Measurements from ENCODE around the gene PCBP1.
"Not testable (repeated sequence)": the region's sequence is repeated elsewhere in the genome, so short reads cannot be mapped to it uniquely, and the experiment has no call there.

The PCBP1 gene

GRCh38 chr2:70132244-70133126 is 45.2 kb downstream of the PCBP1 start:
- DNase-seq (no peak), ATAC-seq (replicated peaks) (peak; percentile 42)
- Mint-ChIP-seq H3K36me3 (ENCODE audit: insufficient read depth) (peaks cover 32% of the 10 kb centered on the region), H3K9me3 (no peaks in the 10 kb centered on the region), H3K27me3 (no peaks in the 10 kb centered on the region), H3K27ac (peak overlapping the region; percentile 95 to 98), H3K4me1 (ENCODE audit: low read depth in 2 of 2) (peaks cover 51 to 61% of the 10 kb centered on the region in 2 donors), H3K4me3 (peak overlapping the region; percentile 77 to 82)

DNA sequence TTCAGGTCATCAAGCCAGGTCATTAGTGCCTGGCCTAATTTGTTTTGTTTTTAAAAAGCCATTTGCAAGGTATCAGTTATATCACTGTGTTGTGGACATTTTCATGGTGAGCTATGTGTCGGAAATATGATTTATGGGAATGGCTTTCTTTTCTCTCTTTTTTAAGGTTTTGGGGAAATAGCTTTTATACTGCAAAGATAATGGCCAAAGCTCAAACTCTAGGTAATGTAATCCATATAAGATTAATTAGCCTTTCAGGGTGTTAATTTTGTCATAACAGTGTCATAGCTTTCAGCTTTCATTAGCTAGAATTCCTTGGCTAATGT is 45.8 kb downstream of the PCBP1 start:
- no peaks in the 10 kb centered on the region for H3K9me3 Mint-ChIP-seq
- peaks cover 57 to 67% of the 10 kb centered on the region in 2 donors for H3K4me1 Mint-ChIP-seq (ENCODE audit: low read depth in 2 of 2)
- H3K36me3 Mint-ChIP-seq (ENCODE audit: insufficient read depth), result peaks cover 32% of the 10 kb centered on the region
- peak overlapping the region; percentile 77 to 82 for H3K4me3 Mint-ChIP-seq
- H3K27me3 Mint-ChIP-seq, result no peaks in the 10 kb centered on the region
- ATAC-seq (replicated peaks) (no peak), DNase-seq (no peak)
- peak overlapping the region; percentile 95 to 98 for H3K27ac Mint-ChIP-seq

- Mint-ChIP-seq H3K27me3 (no peaks in the 10 kb centered on the region), H3K27ac (peak overlapping the region; percentile 95 to 98), H3K4me1 (ENCODE audit: low read depth in 2 of 2) (peaks cover 57 to 71% of the 10 kb centered on the region in 2 donors), H3K36me3 (ENCODE audit: insufficient read depth) (peaks cover 32% of the 10 kb centered on the region), H3K4me3 (peak overlapping the region; percentile 77 to 82), H3K9me3 (no peaks in the 10 kb centered on the region)
- peak; percentile 36 for ATAC-seq (replicated peaks)
- DNase-seq, result no peak
Measured at GRCh38 chr2:70133491-70134322, 46.4 kb downstream of the PCBP1 start.

DNA sequence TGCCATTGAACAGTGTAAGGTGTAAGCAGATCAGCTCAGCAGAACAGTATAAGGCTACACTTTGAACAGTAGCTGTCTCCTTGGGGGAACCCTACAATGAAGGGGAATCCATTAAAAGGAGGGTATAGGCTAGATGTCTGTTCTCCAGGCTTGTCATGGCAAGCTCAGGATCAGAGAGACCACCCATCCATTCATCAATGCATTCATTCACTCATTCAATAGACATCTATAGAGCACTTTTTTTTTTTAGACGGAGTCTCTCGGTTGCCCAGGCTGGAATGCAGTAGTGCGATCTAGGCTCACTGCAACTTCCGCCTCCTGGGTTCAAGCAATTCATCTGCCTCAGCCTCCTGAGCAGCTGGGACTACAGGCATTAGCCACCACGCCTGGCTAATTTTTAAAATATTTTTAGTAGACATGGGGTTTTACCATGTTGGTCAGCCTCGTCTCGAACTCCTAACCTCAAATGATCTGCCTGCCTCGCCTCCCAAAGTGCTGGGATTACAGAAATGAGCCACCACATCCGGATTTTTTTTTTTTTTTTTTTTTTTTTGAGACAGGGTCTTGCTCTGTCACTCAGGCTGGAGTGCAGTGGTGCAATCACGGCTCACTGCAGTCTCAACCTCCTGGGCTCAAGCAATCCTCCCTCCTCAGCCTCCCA is 47.2 kb downstream of the PCBP1 start:
- DNase-seq; H3K9me3 Mint-ChIP-seq; H3K27me3 Mint-ChIP-seq; ATAC-seq (replicated peaks): not testable (repeated sequence)
- Mint-ChIP-seq H3K4me1 (ENCODE audit: low read depth in 2 of 2) (peaks cover 57 to 71% of the 10 kb centered on the region in 2 donors), H3K27ac (peak overlapping the region; percentile 95 to 98), H3K4me3 (peak overlapping the region; percentile 77 to 82), H3K36me3 (ENCODE audit: insufficient read depth) (peaks cover 32% of the 10 kb centered on the region)
